Parathyroid adenoma (tissue), 2 donors: ENCODE results near the gene PNMA1.
A peak's percentile ranks its signal among the peaks of the same experiment; 100 is the strongest.

Experiments used
- H2AFZ ChIP-seq: fragments of 300-600 bp; sonication (generic); one replicate; pipeline ENCODE4 v1.7.0; 2017; ENCODE audit warnings: antibody characterized with exemption, mild to moderate bottlenecking
- H3K27ac ChIP-seq: fragments of 300-600 bp; sonication (generic); one replicate; pipeline ENCODE4 v1.7.0; 2017
- H3K27me3 ChIP-seq: fragments of 300-600 bp; sonication (generic); one replicate; pipeline ENCODE4 v1.7.0; 2017; ENCODE audit warnings: low read length; ENCODE audit not compliant: control insufficient read depth, insufficient read depth
- H3K36me3 ChIP-seq: fragments of 300-600 bp; sonication (generic); one replicate; pipeline ENCODE4 v1.7.0; 2017; ENCODE audit warnings: low read length; ENCODE audit not compliant: control insufficient read depth, insufficient read depth
- H3K4me1 ChIP-seq: fragments of 300-600 bp; sonication (generic); one replicate; pipeline ENCODE4 v1.7.0; 2017; ENCODE audit warnings: control low read depth
- H3K4me2 ChIP-seq: fragments of 300-600 bp; sonication (generic); one replicate; pipeline ENCODE4 v1.7.0; 2017; ENCODE audit warnings: low read length
- H3K4me3 ChIP-seq: fragments of 300-600 bp; sonication (generic); one replicate; pipeline ENCODE4 v1.7.0; 2017; ENCODE audit warnings: low read depth, low read length
- H3K79me2 ChIP-seq: fragments of 300-600 bp; sonication (generic); one replicate; pipeline ENCODE4 v1.7.0; 2017; ENCODE audit warnings: control low read depth
- H3K9ac ChIP-seq: fragments of 300-600 bp; sonication (generic); one replicate; pipeline ENCODE4 v1.7.0; 2017; ENCODE audit warnings: mild to moderate bottlenecking
- H3K9me3 ChIP-seq: fragments of 300-600 bp; sonication (generic); one replicate; pipeline ENCODE4 v1.7.0; 2017; ENCODE audit warnings: low read length; ENCODE audit not compliant: control insufficient read depth
- TF ChIP-seq, protein P1 (sequence below): fragments of 300-600 bp; sonication (generic); IDR thresholded peaks from one replicate; pipeline ENCODE4 v1.7.0; 2017; ENCODE audit warnings: antibody characterized with exemption, mild to moderate bottlenecking
- donor health status: primary hyperparathyroidism.

Gene PNMA1

DNA sequence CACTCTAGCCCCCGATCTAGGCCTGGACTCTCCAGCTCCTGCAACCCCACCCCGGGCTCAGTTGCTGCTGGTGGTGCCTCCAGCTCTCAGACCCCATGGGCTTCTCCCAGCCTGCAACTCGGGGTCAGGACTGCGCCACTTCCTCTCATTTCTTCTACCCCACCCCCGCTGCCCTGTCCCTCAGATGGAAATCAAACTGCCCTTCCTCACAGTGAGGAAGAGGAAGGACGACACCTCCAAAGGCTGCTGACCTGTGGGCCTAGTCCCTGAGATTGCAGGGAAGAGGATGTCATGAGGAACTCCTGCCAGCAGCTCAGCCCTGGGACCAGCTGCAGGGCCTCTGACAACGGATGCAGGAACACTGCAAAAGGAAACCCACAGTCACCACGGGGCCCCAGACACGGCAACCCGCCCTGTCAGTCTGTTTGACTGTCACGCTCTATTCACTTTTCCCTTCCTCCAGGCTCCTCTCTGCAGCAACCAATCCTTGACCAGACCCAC, 29.3 kb upstream of the PNMA1 start:
- Histone ChIP-seq H3K4me2 (no peak overlapping the region), H3K4me3 (peak overlapping the region; percentile 2)

DNA sequence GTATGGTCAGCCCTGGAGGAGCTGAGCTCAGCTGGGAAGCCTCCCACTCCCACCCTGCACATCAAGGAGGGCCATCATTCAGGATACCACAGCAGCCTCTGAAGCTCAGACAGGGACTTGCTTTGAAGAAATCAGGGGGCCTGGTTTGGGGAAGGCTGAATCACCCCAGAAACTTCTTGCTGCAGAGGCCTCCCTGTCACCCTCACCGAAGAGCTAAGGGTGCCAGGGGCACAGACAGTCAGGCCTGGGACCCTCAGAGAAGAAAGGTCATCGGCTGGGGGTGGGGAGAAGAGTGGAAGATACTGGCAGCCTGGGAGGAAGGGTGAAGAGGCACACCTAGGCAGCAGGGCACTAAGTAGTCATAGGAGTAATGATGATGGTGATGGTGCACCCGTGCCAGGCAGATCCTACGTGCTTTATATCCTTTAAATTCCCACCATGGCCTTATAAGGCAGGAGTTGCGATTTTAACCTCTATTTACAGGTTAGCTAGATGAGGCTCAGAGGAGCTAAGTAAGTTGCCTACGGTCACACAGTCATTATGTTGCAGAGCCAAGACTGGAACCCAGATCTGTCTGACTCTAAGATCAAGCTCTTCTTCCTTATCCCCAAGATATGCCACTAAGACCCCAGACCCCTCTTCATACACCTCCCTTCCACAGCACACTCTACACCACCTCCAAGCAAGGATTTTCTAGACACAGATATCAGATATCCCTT, 28.5 kb upstream of the PNMA1 start:
- Histone ChIP-seq H3K27me3 (no peaks in the 10 kb centered on the region), H3K4me2 (no peak overlapping the region), H3K4me3 (no peak overlapping the region), H3K9ac (no peak overlapping the region), H3K36me3 (no peaks in the 10 kb centered on the region), H2AFZ (no peak overlapping the region), H3K4me1 (peaks cover 76% of the 10 kb centered on the region), H3K79me2 (peaks cover 88% of the 10 kb centered on the region), H3K9me3 (no peaks in the 10 kb centered on the region), H3K27ac (peak overlapping the region; percentile 74)
- TF ChIP-seq, protein P1, sequence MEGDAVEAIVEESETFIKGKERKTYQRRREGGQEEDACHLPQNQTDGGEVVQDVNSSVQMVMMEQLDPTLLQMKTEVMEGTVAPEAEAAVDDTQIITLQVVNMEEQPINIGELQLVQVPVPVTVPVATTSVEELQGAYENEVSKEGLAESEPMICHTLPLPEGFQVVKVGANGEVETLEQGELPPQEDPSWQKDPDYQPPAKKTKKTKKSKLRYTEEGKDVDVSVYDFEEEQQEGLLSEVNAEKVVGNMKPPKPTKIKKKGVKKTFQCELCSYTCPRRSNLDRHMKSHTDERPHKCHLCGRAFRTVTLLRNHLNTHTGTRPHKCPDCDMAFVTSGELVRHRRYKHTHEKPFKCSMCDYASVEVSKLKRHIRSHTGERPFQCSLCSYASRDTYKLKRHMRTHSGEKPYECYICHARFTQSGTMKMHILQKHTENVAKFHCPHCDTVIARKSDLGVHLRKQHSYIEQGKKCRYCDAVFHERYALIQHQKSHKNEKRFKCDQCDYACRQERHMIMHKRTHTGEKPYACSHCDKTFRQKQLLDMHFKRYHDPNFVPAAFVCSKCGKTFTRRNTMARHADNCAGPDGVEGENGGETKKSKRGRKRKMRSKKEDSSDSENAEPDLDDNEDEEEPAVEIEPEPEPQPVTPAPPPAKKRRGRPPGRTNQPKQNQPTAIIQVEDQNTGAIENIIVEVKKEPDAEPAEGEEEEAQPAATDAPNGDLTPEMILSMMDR: no peak

More for the DNA sequence above, 29.3 kb upstream of the PNMA1 start:
- Histone ChIP-seq H3K9ac (no peak overlapping the region), H3K27ac (peak overlapping the region; percentile 74), H3K4me1 (peaks cover 76% of the 10 kb centered on the region), H3K9me3 (no peaks in the 10 kb centered on the region), H3K36me3 (no peaks in the 10 kb centered on the region), H2AFZ (no peak overlapping the region), H3K27me3 (no peaks in the 10 kb centered on the region), H3K79me2 (peaks cover 88% of the 10 kb centered on the region)
- TF ChIP-seq, protein P1: no peak

- Histone ChIP-seq H3K4me2 (peak overlapping the region; percentile 29), H3K9ac (no peak overlapping the region), H3K27ac (peak overlapping the region; percentile 74), H3K9me3 (no peaks in the 10 kb centered on the region), H3K4me3 (no peak overlapping the region), H3K36me3 (no peaks in the 10 kb centered on the region), H3K4me1 (peaks cover 72% of the 10 kb centered on the region), H2AFZ (no peak overlapping the region), H3K79me2 (peaks cover 86% of the 10 kb centered on the region), H3K27me3 (no peaks in the 10 kb centered on the region)
- TF ChIP-seq, protein P1: no peak
Measured at GRCh38 chr14:73741876-73742519, 27.8 kb upstream of the PNMA1 start.

- H3K27ac ChIP-seq: peak overlapping the region; percentile 74
- H3K9ac ChIP-seq: no peak overlapping the region
- peaks cover 85% of the 10 kb centered on the region for H3K79me2 ChIP-seq
- H3K36me3 ChIP-seq: no peaks in the 10 kb centered on the region
- H3K9me3 ChIP-seq: no peaks in the 10 kb centered on the region
- no peak overlapping the region for H2AFZ ChIP-seq
- peak overlapping the region; percentile 29 for H3K4me2 ChIP-seq
- no peaks in the 10 kb centered on the region for H3K27me3 ChIP-seq
- TF ChIP-seq, protein P1: no peak
- peaks cover 66% of the 10 kb centered on the region for H3K4me1 ChIP-seq
- no peak overlapping the region for H3K4me3 ChIP-seq
Measured at GRCh38 chr14:73741386-73741875, 27.2 kb upstream of the PNMA1 start.
